Calu3 (cell line): Measurements from ENCODE around the gene RFTN1. TPM values are rescaled to one million over a fixed set of nuclear protein-coding genes. Genes with fewer than 3 reads are reported as not detected.

Source experiments
- BruUV-seq: library from RNA; stranded (reverse); fragments of 400-500 nt; replicated peaks from 2 replicates; lab custom pipeline; 2021; lab: Mats Ljungman, UMichigan
- CTCF ChIA-PET: fragments of 300-600 bp; sonication (Branson Sonifier 250); formaldehyde crosslinking; loops from one replicate; lab custom pipeline; 2022; ENCODE audit warnings: antibody characterized with exemption; lab: Charles Lee
- DNase-seq: peaks from one replicate; pipeline ENCODE4 v3.0.0; 2022
- H3K27ac Mint-ChIP-seq: one replicate; pipeline ENCODE4 v1.8.0; 2022; ENCODE audit warnings: mixed read lengths; ENCODE audit not compliant: unreplicated experiment
- H3K27me3 Mint-ChIP-seq: one replicate; pipeline ENCODE4 v1.8.0; 2022; ENCODE audit warnings: mixed read lengths; ENCODE audit not compliant: unreplicated experiment
- H3K36me3 Mint-ChIP-seq: one replicate; pipeline ENCODE4 v1.8.0; 2022; ENCODE audit warnings: mild to moderate bottlenecking, moderate library complexity, mixed read lengths; ENCODE audit not compliant: insufficient read depth, unreplicated experiment
- H3K4me1 Mint-ChIP-seq: one replicate; pipeline ENCODE4 v1.8.0; 2022; ENCODE audit warnings: mild to moderate bottlenecking, low read depth, mixed read lengths; ENCODE audit not compliant: unreplicated experiment
- H3K4me3 Mint-ChIP-seq: one replicate; pipeline ENCODE4 v1.8.0; 2022; ENCODE audit warnings: mild to moderate bottlenecking, low read depth, moderate library complexity, mixed read lengths; ENCODE audit not compliant: unreplicated experiment
- H3K9me3 Mint-ChIP-seq: one replicate; pipeline ENCODE4 v1.8.0; 2022; ENCODE audit warnings: low read depth, mixed read lengths; ENCODE audit not compliant: unreplicated experiment
- intact Hi-C: fragments of 100-400 bp; cut with micrococcal nuclease; formaldehyde crosslinking; loops from one replicate; pipeline ENCODE4 v1.10.0; 2022; ENCODE audit not compliant: unreplicated experiment
- total RNA-seq: library from RNA; stranded (reverse); gene quantifications from 2 replicates; pipeline ENCODE4 v1.2.3, GENCODE V29; 2022
- TF ChIP-seq, protein P1 (sequence below): fragments of 200-600 bp; IDR thresholded peaks from one replicate; pipeline ENCODE4 v1.8.0; 2022; ENCODE audit warnings: antibody characterized with exemption; ENCODE audit not compliant: unreplicated experiment

RFTN1 gene
- total RNA-seq, 1 experiment from 2014 or later: 1.6 TPM

DNA sequence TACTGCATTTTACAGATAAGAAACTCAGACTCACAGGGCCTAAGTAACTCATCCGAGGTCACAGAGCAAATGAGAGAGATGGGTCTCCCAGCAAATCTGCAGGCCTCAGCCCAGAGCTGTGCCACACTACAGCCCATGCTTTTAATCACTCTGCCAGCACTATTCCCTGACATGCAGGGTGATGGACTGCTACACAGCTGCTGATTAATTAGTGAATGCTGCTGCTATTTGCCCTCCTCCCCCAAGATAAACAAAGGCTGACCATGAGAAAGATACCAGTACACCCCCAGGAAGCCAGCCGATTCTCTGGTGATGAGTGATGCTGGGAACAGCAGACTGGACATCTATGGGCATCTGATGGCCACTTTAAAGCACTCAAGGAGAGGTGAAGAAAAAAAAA is 39.3 kb downstream of the RFTN1 start:
- Mint-ChIP-seq H3K27me3 (no peaks in the 10 kb centered on the region), H3K4me1 (peaks cover 10% of the 10 kb centered on the region), H3K4me3 (no peak overlapping the region), H3K9me3 (no peaks in the 10 kb centered on the region), H3K27ac (no peak overlapping the region), H3K36me3 (no peaks in the 10 kb centered on the region)
- DNase-seq: no peak
- intact Hi-C loops: no loop called here
- CTCF ChIA-PET: no interaction called here
- TF ChIP-seq, protein P1, sequence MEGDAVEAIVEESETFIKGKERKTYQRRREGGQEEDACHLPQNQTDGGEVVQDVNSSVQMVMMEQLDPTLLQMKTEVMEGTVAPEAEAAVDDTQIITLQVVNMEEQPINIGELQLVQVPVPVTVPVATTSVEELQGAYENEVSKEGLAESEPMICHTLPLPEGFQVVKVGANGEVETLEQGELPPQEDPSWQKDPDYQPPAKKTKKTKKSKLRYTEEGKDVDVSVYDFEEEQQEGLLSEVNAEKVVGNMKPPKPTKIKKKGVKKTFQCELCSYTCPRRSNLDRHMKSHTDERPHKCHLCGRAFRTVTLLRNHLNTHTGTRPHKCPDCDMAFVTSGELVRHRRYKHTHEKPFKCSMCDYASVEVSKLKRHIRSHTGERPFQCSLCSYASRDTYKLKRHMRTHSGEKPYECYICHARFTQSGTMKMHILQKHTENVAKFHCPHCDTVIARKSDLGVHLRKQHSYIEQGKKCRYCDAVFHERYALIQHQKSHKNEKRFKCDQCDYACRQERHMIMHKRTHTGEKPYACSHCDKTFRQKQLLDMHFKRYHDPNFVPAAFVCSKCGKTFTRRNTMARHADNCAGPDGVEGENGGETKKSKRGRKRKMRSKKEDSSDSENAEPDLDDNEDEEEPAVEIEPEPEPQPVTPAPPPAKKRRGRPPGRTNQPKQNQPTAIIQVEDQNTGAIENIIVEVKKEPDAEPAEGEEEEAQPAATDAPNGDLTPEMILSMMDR: no peak
- no TSS peak for BruUV-seq

DNA sequence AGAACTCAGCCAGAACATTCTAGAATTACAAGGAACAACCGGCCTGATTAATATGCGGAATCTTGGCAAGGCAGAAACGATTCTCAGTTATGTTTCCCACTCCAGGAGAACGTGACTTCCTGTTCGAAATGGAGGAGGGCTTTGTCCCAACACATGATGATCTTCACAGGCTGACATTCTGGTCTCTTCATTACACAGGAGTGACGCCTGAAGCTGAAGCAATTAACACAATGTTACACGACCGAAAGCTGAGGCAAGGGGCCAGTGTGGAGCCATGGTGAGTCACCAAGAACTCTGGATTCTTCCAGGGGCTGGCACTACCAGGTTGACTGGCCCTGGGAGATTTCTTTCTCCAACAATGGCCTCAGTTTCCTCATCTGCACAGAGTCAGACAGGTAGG is 40.9 kb downstream of the RFTN1 start:
- Mint-ChIP-seq H3K9me3 (no peaks in the 10 kb centered on the region), H3K27ac (no peak overlapping the region), H3K36me3 (no peaks in the 10 kb centered on the region), H3K27me3 (no peaks in the 10 kb centered on the region), H3K4me3 (no peak overlapping the region), H3K4me1 (peaks cover 10% of the 10 kb centered on the region)
- CTCF ChIA-PET: no interaction called here
- TF ChIP-seq, protein P1: no peak
- BruUV-seq: no TSS peak
- intact Hi-C loops: no loop called here
- DNase-seq: no peak

DNA sequence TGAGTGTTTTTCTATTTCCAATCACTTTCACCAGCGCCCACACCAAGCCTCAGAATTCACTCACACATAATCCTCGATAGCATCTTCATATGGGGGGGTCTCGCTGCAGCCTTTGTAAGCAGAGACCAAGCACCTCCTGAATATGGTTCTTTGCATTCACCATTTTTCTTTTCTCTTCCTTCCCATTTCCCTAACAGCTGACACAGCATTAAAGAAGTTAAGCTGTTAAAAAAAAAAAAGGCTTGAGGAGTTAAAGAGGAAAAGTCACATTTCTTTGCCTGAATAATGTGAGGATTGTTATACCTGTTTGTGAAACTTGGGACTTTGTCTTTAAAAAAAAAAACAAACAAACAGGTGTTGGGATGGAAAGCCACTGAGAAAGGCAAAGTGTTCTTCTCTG is 41.6 kb downstream of the RFTN1 start:
- H3K4me3 Mint-ChIP-seq: no peak overlapping the region
- H3K36me3 Mint-ChIP-seq: no peaks in the 10 kb centered on the region
- H3K27me3 Mint-ChIP-seq: no peaks in the 10 kb centered on the region
- no peak for DNase-seq
- H3K4me1 Mint-ChIP-seq: peaks cover 10% of the 10 kb centered on the region
- CTCF ChIA-PET: no interaction called here
- TF ChIP-seq, protein P1: no peak
- H3K27ac Mint-ChIP-seq: no peak overlapping the region
- H3K9me3 Mint-ChIP-seq: no peaks in the 10 kb centered on the region
- BruUV-seq: no TSS peak
- intact Hi-C loops: no loop called here

DNA sequence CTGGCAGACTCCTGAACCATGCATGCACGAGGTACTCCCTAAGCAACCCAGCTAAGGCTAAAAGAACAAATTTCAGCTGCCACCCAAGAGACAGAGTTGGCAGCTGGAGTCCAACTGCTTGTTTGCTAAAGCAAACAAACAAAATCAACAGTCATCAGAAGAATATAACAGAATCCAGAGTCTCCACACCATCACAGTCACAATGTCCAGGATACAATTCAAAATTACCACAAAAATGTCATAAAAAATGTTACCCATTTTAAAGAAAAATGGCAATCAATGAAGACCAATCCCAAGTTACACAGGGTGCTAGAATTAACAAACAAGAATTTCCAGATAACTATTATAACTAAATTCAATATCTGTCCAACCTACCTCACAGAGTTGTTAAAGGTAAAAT is 42.9 kb downstream of the RFTN1 start:
- DNase-seq: no peak
- TF ChIP-seq, protein P1: no peak
- no TSS peak for BruUV-seq
- Mint-ChIP-seq H3K27me3 (no peaks in the 10 kb centered on the region), H3K4me3 (no peak overlapping the region), H3K36me3 (no peaks in the 10 kb centered on the region), H3K27ac (no peak overlapping the region), H3K9me3 (no peaks in the 10 kb centered on the region), H3K4me1 (peaks cover 10% of the 10 kb centered on the region)
- CTCF ChIA-PET: no interaction called here
- intact Hi-C loops: no loop called here
